Measurements from ENCODE around the gene NAV2. TPM values are rescaled to one million over a fixed set of nuclear protein-coding genes. Genes with fewer than 3 reads are reported as not detected.

Gene NAV2
- total RNA-seq, 1 experiment from 2014 or later: 46.3 TPM

DNA sequence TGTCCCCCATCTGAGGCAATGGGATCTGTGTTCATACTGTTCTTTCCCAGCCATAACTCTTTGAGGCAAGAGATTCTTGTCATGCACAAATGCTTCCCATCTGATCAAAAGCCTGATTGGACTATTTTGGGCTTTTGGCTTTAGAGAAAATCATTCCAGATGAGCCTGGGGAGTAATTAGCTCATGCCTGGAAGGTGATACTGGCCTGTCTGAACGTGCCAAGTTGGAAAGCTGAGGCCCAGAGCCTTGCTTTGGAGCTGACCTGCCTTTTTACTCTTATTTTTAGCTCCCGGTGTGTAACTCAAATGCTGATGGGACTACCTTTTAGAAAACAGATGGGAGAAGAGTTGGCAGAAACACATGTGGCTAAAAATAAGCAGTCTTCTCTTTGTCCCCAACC lies 342.7 kb downstream of the NAV2 start:
- H3K9me3 Mint-ChIP-seq: no peaks in the 10 kb centered on the region

More for the DNA sequence above, 342.7 kb downstream of the NAV2 start:
- H2BK120ac ChIP-seq (ENCODE audit: low read depth, low read length, poor library complexity, severe bottlenecking): no peak overlapping the region
- H3K14ac ChIP-seq (ENCODE audit: insufficient read depth, low read length): no peak overlapping the region
- no peaks in the 10 kb centered on the region for H3K9me3 ChIP-seq (ENCODE audit: control insufficient read depth, low read depth, low read length)
- no peaks in the 10 kb centered on the region for H3K79me2 ChIP-seq (ENCODE audit: insufficient read depth, low read length)
- no peak overlapping the region for H3K23ac ChIP-seq (ENCODE audit: insufficient read length, low read depth, low read length)
- H2BK5ac ChIP-seq (ENCODE audit: insufficient read length, low read length): no peak overlapping the region
- no peak overlapping the region for H2BK15ac ChIP-seq (ENCODE audit: low read depth, low read length)
- H3K36me3 Mint-ChIP-seq (ENCODE audit: insufficient read depth in 1 of 3, low read depth in 3 of 3): peaks cover 44 to 77% (median 66%) of the 10 kb centered on the region in 3 experiments
- H4K91ac ChIP-seq (ENCODE audit: insufficient read length, low read depth, low read length): no peak overlapping the region
- no peak overlapping the region for H3K9ac ChIP-seq (ENCODE audit: extremely low read depth, insufficient read length, low read length)
- no peak overlapping the region for H4K5ac ChIP-seq (ENCODE audit: insufficient read length, low read depth, low read length)
- H3K79me1 ChIP-seq (ENCODE audit: insufficient read depth, low read depth, low read length, poor library complexity, severe bottlenecking): no peaks in the 10 kb centered on the region
- no peak overlapping the region for H2AK5ac ChIP-seq (ENCODE audit: insufficient read length, low read length)
- no peaks in the 10 kb centered on the region for H4K20me1 ChIP-seq (ENCODE audit: control insufficient read depth, insufficient read depth, insufficient read length)
- H3K4me2 ChIP-seq (ENCODE audit: insufficient read depth, insufficient read length, low read length): no peak overlapping the region
- H2BK20ac ChIP-seq (ENCODE audit: low read depth, low read length, poor library complexity, severe bottlenecking): no peak overlapping the region
- H3K18ac ChIP-seq (ENCODE audit: insufficient read length, low read depth, low read length): no peak overlapping the region
- H2BK12ac ChIP-seq (ENCODE audit: insufficient read length, low read depth, low read length): no peak overlapping the region
- no CpG with 5 or more reads among the region's 2 CpGs for WGBS (ENCODE audit: extremely low coverage, insufficient read length, low lambda C conversion rate)
- TF ChIP-seq, protein P1, sequence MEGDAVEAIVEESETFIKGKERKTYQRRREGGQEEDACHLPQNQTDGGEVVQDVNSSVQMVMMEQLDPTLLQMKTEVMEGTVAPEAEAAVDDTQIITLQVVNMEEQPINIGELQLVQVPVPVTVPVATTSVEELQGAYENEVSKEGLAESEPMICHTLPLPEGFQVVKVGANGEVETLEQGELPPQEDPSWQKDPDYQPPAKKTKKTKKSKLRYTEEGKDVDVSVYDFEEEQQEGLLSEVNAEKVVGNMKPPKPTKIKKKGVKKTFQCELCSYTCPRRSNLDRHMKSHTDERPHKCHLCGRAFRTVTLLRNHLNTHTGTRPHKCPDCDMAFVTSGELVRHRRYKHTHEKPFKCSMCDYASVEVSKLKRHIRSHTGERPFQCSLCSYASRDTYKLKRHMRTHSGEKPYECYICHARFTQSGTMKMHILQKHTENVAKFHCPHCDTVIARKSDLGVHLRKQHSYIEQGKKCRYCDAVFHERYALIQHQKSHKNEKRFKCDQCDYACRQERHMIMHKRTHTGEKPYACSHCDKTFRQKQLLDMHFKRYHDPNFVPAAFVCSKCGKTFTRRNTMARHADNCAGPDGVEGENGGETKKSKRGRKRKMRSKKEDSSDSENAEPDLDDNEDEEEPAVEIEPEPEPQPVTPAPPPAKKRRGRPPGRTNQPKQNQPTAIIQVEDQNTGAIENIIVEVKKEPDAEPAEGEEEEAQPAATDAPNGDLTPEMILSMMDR (conservative IDR thresholded peaks at IDR 0.05): no peak
- no peak overlapping the region for H3K4me3 Mint-ChIP-seq
- no peak overlapping the region for H4K8ac ChIP-seq (replicated peaks; ENCODE audit: insufficient read length, low read depth, low read length)
- H3K4ac ChIP-seq (ENCODE audit: low read depth, low read length): no peak overlapping the region
- H2AFZ ChIP-seq (ENCODE audit: low read length): no peak overlapping the region
- no peak overlapping the region for H3K27ac ChIP-seq (ENCODE audit: insufficient read length, low read depth, low read length)
- H3K27me3 Mint-ChIP-seq (ENCODE audit: low read depth): no peaks in the 10 kb centered on the region
- no peaks in the 10 kb centered on the region for H3K27me3 ChIP-seq (ENCODE audit: insufficient read depth, low read length)
- no peaks in the 10 kb centered on the region for H3K23me2 ChIP-seq (ENCODE audit: insufficient read length, low read depth, low read length, poor library complexity, severe bottlenecking)
- no peak overlapping the region for H3T11ph ChIP-seq (ENCODE audit: low read length)
- no peak overlapping the region for H3K56ac ChIP-seq (ENCODE audit: insufficient read length, low read depth, low read length)
- no peak for DNase-seq
- peaks cover 12 to 26% of the 10 kb centered on the region in 2 experiments for H3K4me1 Mint-ChIP-seq
- no peak overlapping the region for H3K27ac Mint-ChIP-seq
- peaks cover 9% of the 10 kb centered on the region; the same call in 1 of the 2 replicates for H3K4me1 ChIP-seq (ENCODE audit: insufficient read depth, low read length)
